GF-D8 (cell line): ENCODE data around the gene OR10Z1.

Source experiments
- DNase-seq: peaks from one replicate; lab custom pipeline; 2025; lab: John Stamatoyannopoulos, UW

The OR10Z1 gene

GRCh38 chr1:158604968-158605367, at the start of gene OR10Z1:
Gene OR10Z1, plus strand, starts transcription at chr1:158605268. Its CDS starts 1,171 bp downstream, at chr1:158606439.
- no peak for DNase-seq

- DNase-seq = no peak
Measured at GRCh38 chr1:158559696-158560095, 45.4 kb upstream of the OR10Z1 start.

GRCh38 chr1:158563853-158564252, 41.2 kb upstream of the OR10Z1 start:
- DNase-seq = no peak

GRCh38 chr1:158564608-158565007, 40.5 kb upstream of the OR10Z1 start:
- DNase-seq = peak; percentile 60

- no peak for DNase-seq
Measured at GRCh38 chr1:158570480-158570879, 34.6 kb upstream of the OR10Z1 start, which contains the start of gene OR6P1. Gene OR6P1, minus strand, starts transcription at chr1:158570580. Its CDS starts 6,976 bp downstream, at chr1:158563604.

- DNase-seq = no peak
Measured at GRCh38 chr1:158572226-158572625, 32.8 kb upstream of the OR10Z1 start.

GRCh38 chr1:158577561-158577960, 27.5 kb upstream of the OR10Z1 start:
- DNase-seq = no peak

GRCh38 chr1:158579733-158580132, 25.3 kb upstream of the OR10Z1 start, which contains the start of gene OR10X1:
Gene OR10X1, minus strand, starts transcription at chr1:158579899. Its CDS starts 0 bp downstream, at chr1:158579899.
- DNase-seq = no peak

- no peak for DNase-seq
Measured at GRCh38 chr1:158583962-158584361, 21.1 kb upstream of the OR10Z1 start.

GRCh38 chr1:158586942-158587341, 18.1 kb upstream of the OR10Z1 start:
- DNase-seq = no peak

GRCh38 chr1:158600735-158601134, 4.3 kb upstream of the OR10Z1 start:
- DNase-seq = no peak

- no peak for DNase-seq
Measured at GRCh38 chr1:158607296-158607695, 2.2 kb downstream of the OR10Z1 start.

- DNase-seq = no peak
Measured at GRCh38 chr1:158611916-158612315, 6.8 kb downstream of the OR10Z1 start.

GRCh38 chr1:158613764-158614163, 8.7 kb downstream of the OR10Z1 start:
- DNase-seq = no peak

- DNase-seq = no peak
Measured at GRCh38 chr1:158638146-158638545, 33.1 kb downstream of the OR10Z1 start.

GRCh38 chr1:158638904-158639303, 33.8 kb downstream of the OR10Z1 start:
- DNase-seq = no peak

GRCh38 chr1:158644449-158644848, 39.4 kb downstream of the OR10Z1 start:
- DNase-seq = no peak

- no peak for DNase-seq
Measured at GRCh38 chr1:158646465-158646864, 41.4 kb downstream of the OR10Z1 start.

- DNase-seq = no peak
Measured at GRCh38 chr1:158649052-158649451, 44.0 kb downstream of the OR10Z1 start.

- DNase-seq = no peak
Measured at GRCh38 chr1:158652721-158653334, 47.8 kb downstream of the OR10Z1 start.

GRCh38 chr1:158654086-158654485, 49.0 kb downstream of the OR10Z1 start:
- DNase-seq = no peak

- no peak for DNase-seq
Measured at GRCh38 chr1:158654571-158654970, 49.5 kb downstream of the OR10Z1 start.
